T47D (cell line): ENCODE data around the gene SIK3.

Source experiments
- DNase-seq, 2 experiments: peaks; one replicate each; pipeline versions ENCODE4 v3.0.0 to v3.0.0-alpha.2; 2011 to 2012; ENCODE audit warnings: low read depth in 1 of 2, low spot score in 1 of 2
- JUND ChIP-seq: IDR thresholded peaks from 2 replicates; pipeline ENCODE4 v1.6.1; 2012; ENCODE audit warnings: low read depth
- in situ Hi-C: cut with HindIII; loops from 2 replicates; pipeline ENCODE4 v1.10.0; 2016; ENCODE audit warnings: low sequenced_read_pairs, low pct_unique_long_range_greater_than_20kb

Gene SIK3

DNA sequence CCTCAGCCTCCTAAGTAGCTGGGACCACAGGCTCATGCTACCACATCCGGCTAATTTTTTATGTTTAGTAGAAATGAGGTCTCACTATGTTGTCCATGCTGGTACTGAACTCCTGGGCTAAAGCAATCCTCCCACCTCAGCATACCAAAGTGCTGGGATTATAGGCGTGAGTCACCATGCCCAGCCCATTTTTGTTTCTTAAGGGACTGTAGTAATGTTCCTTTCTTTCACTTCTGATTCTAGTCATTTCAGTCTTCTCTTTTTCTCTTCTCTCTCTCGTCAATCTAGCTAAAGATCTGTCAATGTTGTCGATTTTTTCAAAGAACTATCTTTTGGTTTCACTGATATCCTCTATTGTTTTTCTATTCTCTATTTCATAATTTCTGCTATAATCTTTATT, 149.8 kb downstream of the SIK3 start:
- in situ Hi-C loops = no loop called here
- DNase-seq = no peak
- TF ChIP-seq JUND = no peak

DNA sequence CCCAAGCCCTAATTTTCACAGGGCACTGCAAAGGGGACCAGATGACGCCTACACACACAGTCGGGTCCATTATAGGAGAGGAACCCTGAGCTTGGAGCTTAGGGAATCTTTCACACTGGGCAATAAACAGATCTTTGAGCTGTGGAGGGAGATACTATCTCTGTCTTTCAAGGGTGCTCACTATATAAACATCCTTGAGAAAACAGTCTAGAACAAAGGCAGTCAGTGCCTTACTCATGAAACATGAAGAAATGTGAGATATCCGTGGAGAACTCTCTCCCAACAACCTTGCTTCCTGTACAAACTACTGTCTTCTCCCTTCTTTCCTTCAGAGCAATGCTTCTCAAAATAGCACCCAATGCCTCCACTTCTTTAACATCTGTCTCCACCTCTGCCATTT, 151.8 kb downstream of the SIK3 start:
- in situ Hi-C loops = no loop called here
- TF ChIP-seq JUND = no peak
- peak in 1 of 2 experiments; percentile 47 for DNase-seq

DNA sequence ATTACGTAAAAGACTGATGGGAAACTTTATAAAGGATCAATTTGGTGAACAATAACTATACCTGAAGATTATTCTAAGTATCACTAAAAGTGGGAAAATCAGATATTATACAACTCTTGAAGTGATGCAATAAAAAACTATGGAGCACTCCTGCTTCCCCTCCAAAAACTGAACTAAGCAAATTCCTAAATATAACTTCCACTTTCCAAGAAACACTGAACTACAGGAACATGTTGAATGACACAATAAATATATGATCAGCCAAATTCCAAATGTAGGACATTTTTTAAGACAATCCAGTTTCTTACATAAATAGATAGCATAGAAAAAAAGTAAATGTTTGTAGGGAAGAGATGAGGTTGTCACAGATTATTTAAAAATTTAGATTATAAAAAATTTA, 158.7 kb downstream of the SIK3 start:
- in situ Hi-C loops = no loop called here
- TF ChIP-seq JUND = no peak

DNA sequence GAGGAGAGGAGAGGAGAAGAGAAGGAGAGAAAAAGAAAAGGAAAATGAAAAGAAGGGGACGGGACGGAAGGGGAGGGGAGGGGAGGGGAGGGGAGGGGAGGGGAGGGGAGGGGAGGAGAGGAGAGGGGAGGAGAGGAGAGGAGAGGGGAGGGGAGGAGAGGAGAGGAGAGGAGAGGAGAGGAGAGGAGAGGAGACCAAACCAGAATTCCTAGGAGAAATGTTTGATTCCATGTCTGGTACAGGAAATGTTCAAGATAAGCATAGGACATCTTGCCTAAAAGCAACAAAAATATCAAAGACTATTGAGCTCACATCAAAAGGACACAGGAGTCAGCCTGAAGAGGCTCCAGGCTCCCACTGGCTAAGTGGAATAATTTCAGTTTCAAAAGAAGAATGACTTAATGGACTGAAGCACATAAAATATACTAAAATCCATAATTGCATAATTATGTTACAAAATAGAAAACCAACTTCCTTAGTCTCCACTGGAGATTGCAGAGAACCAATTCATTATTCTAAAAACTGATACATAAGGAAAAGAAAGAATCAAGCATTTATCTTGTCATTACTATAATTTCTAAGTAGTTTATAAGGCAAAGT, 159.7 kb downstream of the SIK3 start:
- no peak for TF ChIP-seq JUND
- no peak for DNase-seq
- in situ Hi-C loops = no loop called here

More for the DNA sequence above, 158.7 kb downstream of the SIK3 start:
- no peak for DNase-seq

DNA sequence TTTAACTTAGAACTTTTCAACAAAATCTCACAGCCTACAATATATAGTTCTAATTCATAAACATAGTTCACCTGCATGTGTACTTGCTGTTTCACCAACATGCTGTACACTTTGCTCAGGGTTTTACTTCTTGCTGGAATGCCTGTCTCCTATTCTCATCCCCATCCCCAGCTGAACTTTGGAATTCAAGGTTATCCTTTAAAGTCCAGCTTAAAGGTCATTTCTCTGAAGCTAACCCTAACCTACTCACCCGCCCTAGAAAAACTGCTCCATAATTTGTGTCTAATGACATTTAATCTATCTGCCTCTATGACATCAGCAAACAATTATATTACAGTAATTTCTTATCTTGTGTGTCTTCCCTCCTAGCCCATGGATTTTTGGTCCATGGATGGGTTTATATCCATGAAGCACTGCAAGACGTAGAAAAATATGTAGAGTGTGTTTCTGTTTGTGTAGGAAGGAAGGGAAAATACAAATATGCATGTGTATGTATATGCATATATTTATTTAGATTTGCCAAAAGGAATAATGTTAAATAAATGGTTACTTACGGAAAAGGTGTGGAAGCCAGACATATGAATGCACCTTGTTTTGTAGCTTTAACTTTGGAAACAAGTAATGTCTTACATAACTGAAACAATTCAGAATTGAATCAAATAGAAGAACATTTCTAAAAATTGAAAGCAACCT, 161.3 kb downstream of the SIK3 start:
- in situ Hi-C loops = no loop called here
- DNase-seq = no peak
- TF ChIP-seq JUND = no peak

DNA sequence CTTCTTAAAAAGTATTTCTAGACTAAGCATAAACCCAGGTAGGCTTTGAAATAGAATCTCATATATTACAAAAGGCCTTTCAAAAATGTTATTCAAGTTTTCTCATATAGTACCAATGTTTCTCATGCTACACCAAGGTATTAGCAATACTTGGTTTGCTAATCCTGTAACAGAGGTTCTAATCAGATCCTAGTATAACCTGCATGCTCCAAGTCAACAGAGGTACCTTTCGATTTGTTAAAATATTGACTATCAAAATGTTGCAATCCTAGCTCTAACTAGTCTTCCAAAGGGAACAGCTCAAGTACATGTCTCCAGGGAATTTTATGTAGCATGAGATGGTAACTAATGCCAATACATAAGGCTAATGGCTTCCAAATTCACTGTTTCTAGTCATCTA, 162.7 kb downstream of the SIK3 start:
- in situ Hi-C loops = no loop called here
- DNase-seq = no peak
- TF ChIP-seq JUND = no peak

DNA sequence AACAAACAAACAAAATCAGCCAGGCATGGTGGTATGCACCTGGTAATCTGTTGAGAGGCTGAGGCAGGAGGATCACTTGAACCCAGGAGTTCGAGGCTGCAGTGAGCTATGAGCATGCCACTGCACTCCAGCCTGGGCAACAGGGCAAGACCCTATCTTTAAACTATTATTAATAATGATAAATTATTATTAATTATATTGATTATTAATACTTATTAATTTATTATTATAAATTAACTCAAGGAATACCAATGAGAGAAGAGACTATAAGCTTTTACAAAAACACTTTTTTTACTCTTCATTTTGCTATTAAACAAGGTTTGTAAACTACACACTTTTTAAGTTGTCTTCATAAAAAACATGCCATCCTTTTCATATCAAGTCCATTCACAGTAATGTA, 163.1 kb downstream of the SIK3 start:
- in situ Hi-C loops = no loop called here
- DNase-seq = no peak
- no peak for TF ChIP-seq JUND

DNA sequence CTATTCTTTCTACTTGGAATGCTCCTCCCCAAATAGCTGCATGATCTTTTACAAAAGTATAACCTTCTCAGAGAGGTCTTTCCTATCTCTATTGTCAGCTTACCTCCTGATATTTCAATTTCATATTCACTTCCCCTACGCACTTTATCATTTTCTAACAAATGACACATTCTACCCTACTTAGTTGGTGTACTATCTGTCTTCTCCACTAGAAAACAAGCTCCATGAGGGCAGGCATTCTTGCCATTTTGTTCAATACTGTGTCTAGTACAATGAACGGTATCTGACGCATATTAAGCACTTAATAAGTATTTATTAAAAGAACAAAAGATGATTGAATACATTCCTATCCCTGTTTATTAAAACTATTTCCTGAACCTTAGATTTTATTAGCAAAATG, 164.3 kb downstream of the SIK3 start:
- TF ChIP-seq JUND = no peak
- DNase-seq = no peak
- in situ Hi-C loops = no loop called here

DNA sequence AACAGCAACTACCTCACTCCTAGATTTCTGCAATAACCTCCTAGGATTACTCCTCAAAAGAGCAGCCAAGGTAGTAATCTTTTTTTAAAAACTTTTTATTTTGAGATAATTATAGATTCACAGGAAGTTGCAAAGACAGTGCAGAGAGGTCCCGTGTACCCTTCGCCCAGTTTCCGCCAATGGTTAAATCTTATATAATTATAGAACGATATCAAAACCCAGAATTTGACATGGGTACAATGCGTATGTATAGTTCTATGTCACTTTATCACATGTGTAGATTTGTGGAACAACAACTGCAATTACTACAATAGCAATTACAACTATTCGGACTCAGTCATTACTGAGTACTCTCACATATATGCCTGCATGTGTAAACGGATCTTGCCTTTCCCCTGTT, 166.0 kb downstream of the SIK3 start:
- in situ Hi-C loops = no loop called here
- DNase-seq = no peak
- TF ChIP-seq JUND = no peak

DNA sequence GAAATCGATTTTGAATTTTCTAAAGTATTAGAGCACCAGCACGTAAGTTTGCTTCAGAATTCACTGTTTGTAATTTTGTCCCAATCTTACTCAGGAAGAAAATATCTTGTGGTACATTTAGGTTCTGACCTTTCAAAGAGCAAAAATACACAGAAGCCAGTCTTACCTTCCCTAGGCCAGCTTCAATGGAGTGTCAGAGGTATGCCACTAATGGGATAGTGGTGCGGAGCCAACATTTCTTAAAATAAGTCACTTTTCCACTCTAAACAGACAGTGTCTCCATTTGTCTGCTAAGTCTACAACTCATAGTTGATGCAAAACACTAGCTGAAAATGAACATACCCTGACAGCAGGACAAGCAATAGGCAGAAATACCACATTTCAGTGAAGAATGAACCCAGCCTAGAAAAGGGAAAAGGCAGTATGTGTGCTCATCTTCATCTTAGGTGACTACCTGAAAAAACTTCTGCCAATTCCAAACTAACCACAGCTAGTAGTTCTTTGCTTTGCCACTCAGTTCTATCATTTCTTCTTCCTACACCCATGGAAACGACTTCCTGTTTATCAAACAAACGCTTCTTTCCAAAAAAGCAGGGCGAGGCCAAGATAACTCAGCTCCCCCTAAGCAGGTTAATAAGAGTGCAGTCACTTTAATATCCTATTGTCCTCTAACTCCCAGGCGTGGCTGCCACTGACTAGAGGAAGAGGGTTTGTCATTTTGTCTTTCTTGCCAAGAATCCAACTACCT, 166.8 kb downstream of the SIK3 start:
- in situ Hi-C loops = no loop called here
- no peak for TF ChIP-seq JUND
- no peak for DNase-seq

DNA sequence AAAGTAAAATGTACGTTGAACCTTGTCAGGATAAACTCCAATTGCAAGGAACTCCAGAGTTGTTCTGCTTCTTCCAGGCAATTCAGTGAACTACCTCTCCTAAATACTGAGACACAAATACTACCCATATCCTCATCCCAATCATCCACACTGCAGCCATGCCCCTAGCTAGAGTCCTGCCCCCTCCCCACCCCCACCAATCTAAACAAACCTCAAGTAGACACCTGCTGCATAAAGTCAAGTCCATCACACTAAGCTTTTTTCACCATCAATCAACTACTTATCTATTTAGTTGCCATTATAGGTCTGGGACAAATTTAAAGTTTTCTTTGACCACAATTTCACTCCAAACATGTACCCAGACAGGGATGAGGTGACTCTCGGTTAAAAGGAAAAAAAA, 167.6 kb downstream of the SIK3 start:
- in situ Hi-C loops = no loop called here
- DNase-seq = no peak
- no peak for TF ChIP-seq JUND

DNA sequence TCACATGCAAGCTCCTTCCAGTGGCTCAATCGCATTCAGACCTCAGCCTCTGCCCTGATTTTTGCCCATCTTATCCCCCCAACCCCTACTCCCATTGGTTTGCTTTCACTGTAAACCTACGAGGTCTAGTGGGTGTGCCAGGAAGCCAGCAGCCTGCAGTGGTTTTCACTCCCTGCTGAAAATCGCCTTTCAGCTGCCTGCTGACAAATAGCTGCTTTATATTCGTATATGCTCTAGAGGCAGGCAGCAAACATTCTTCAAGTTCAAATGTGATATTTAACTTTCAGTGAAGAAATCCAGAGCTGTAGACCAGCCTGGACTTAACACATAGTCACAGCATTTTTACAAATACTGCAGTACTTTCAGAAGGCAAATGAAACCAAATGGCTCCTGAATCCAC, 168.1 kb downstream of the SIK3 start:
- DNase-seq = no peak
- no peak for TF ChIP-seq JUND
- in situ Hi-C loops = no loop called here

DNA sequence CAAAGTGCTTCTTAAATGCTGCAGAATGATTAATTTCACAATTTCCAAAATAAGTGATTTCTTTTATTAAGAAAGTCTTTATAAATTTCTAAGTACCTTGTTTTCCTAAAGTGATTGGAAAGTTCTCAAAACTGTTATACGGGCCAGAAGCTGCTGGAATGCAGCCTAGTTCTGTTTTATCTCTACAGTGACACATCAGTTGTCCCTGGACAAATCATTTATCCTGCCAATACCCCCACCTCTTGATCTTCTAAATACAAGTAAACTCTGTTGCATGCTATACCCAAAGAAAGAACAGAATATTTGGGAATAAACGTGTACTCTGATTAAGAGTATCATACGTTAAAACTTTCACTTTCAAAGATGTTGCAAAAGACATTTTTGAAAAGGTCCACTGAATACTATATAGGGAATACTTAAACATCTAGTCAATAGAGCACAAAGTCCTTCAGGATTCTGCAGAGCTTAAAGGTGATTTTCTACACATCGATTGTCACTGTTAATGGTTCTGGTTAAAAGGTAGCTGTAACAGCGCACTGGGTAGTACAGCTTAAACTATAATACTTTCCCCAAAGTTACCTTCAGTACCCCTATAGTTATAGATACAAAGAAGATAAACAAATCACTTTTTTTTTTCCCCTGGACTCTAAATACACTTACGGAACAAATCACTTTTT, 168.7 kb downstream of the SIK3 start:
- DNase-seq = no peak
- in situ Hi-C loops = no loop called here
- no peak for TF ChIP-seq JUND
